GM23338 (cell line): ENCODE measurements around the gene MINK1. TPM values are rescaled to one million over a fixed set of nuclear protein-coding genes. Genes with fewer than 3 reads are reported as not detected.
A peak's percentile ranks its signal among the peaks of the same experiment; 100 is the strongest.

Source experiments
- ATAC-seq: fragments of 200-7000 bp; cut with Tn5 transposase; 3 replicates; pipeline ENCODE4 v1.9.1; 2020
- DNase-seq: peaks from one replicate; pipeline ENCODE4 v3.0.0-alpha.2; 2015; ENCODE audit warnings: low spot score
- H2AFZ ChIP-seq: fragments of 200-600 bp; sonication (generic); 2 replicates; pipeline ENCODE4 v1.8.0; 2016; ENCODE audit warnings: antibody characterized with exemption, mild to moderate bottlenecking, moderate library complexity
- H3F3A ChIP-seq: fragments of 200-600 bp; sonication (generic); replicated peaks from 2 replicates; pipeline ENCODE4 v1.8.0; 2017; ENCODE audit warnings: antibody characterized with exemption, mixed run types, low read depth
- H3K27ac ChIP-seq: fragments of 200-600 bp; sonication (generic); 2 replicates; pipeline ENCODE4 v1.6.1; 2016; ENCODE audit warnings: low read depth
- H3K27me3 ChIP-seq: fragments of 200-600 bp; sonication (generic); 2 replicates; pipeline ENCODE4 v1.8.0; 2016; ENCODE audit warnings: mild to moderate bottlenecking, mixed run types, moderate library complexity; ENCODE audit not compliant: insufficient read depth
- H3K36me3 ChIP-seq: fragments of 200-600 bp; sonication (generic); 2 replicates; pipeline ENCODE4 v1.8.0; 2016; ENCODE audit warnings: mild to moderate bottlenecking; ENCODE audit not compliant: insufficient read depth
- H3K4me1 ChIP-seq: fragments of 200-600 bp; sonication (generic); 2 replicates; pipeline ENCODE4 v1.8.0; 2016; ENCODE audit warnings: mild to moderate bottlenecking, moderate library complexity; ENCODE audit not compliant: insufficient read depth
- H3K4me2 ChIP-seq: fragments of 200-600 bp; sonication (generic); 2 replicates; pipeline ENCODE4 v1.7.1; 2017; ENCODE audit warnings: mixed run types
- H3K4me3 ChIP-seq: fragments of 200-600 bp; sonication (generic); 2 replicates; pipeline ENCODE4 v1.6.1; 2016; ENCODE audit warnings: mixed run types
- H3K79me2 ChIP-seq: fragments of 200-600 bp; sonication (generic); replicated peaks from 2 replicates; pipeline ENCODE4 v1.8.0; 2017; ENCODE audit warnings: mild to moderate bottlenecking; ENCODE audit not compliant: insufficient read depth
- H3K9me2 ChIP-seq: fragments of 200-600 bp; sonication (generic); 2 replicates; pipeline ENCODE4 v1.8.0; 2017; ENCODE audit not compliant: insufficient read depth
- H4K20me1 ChIP-seq: fragments of 200-600 bp; sonication (generic); replicated peaks from 2 replicates; pipeline ENCODE4 v1.8.0; 2017; ENCODE audit warnings: mild to moderate bottlenecking; ENCODE audit not compliant: insufficient read depth
- H3K27ac Mint-ChIP-seq: 2 replicates; pipeline ENCODE4 v1.8.0; 2020; ENCODE audit warnings: inconsistent platforms, mild to moderate bottlenecking, moderate library complexity, mixed read lengths
- H3K27me3 Mint-ChIP-seq: 3 replicates; pipeline ENCODE4 v1.8.0; 2022; ENCODE audit warnings: low read depth, mild to moderate bottlenecking, moderate library complexity, mixed read lengths, inconsistent platforms; ENCODE audit not compliant: insufficient read depth, poor library complexity
- H3K36me3 Mint-ChIP-seq: 3 replicates; pipeline ENCODE4 v1.8.0; 2021; ENCODE audit warnings: low read depth, mild to moderate bottlenecking, inconsistent platforms, moderate library complexity, mixed read lengths
- H3K4me1 Mint-ChIP-seq: 3 replicates; pipeline ENCODE4 v1.8.0; 2020; ENCODE audit warnings: mild to moderate bottlenecking, inconsistent platforms, mixed read lengths
- H3K4me3 Mint-ChIP-seq: 3 replicates; pipeline ENCODE4 v1.8.0; 2021; ENCODE audit warnings: moderate library complexity, mild to moderate bottlenecking, inconsistent platforms, mixed read lengths
- H3K9me3 Mint-ChIP-seq: 3 replicates; pipeline ENCODE4 v1.8.0; 2020; ENCODE audit warnings: moderate library complexity, mild to moderate bottlenecking, inconsistent platforms, mixed read lengths
- CREB1 ChIP-seq: fragments of 250-450 bp; sonication (Bioruptor Pico); IDR thresholded peaks from 2 replicates; pipeline ENCODE4 v1.5.0; 2020; ENCODE audit warnings: low read depth, mild to moderate bottlenecking, moderate library complexity
- CTCF ChIP-seq, 2 experiments: fragments of 200-600 bp in 1 of 2; sonication (generic) in 1 of 2; conservative IDR thresholded peaks; 2 replicates each; pipeline versions ENCODE4 v1.5.1 to v1.6.1; 2016 to 2017; ENCODE audit warnings: antibody characterized with exemption in 2 of 2, low read depth in 2 of 2, mild to moderate bottlenecking in 2 of 2, moderate library complexity in 1 of 2
- EZH2phosphoT487 ChIP-seq: fragments of 200-600 bp; sonication (generic); IDR thresholded peaks from one replicate; pipeline ENCODE4 v1.8.1; 2018; ENCODE audit warnings: antibody characterized with exemption; ENCODE audit not compliant: unreplicated experiment
- NANOG ChIP-seq: IDR thresholded peaks from 2 replicates; pipeline ENCODE4 v1.6.1; 2016; ENCODE audit warnings: antibody characterized with exemption, borderline replicate concordance
- POLR2AphosphoS5 ChIP-seq: IDR thresholded peaks from 2 replicates; pipeline ENCODE4 v1.6.1; 2016; ENCODE audit warnings: antibody characterized with exemption, low read depth
- REST ChIP-seq: IDR thresholded peaks from one replicate; pipeline ENCODE4 v1.6.1; 2018; ENCODE audit warnings: antibody characterized with exemption; ENCODE audit not compliant: unreplicated experiment
- STAT1 ChIP-seq: IDR thresholded peaks from one replicate; pipeline ENCODE4 v1.6.1; 2016; ENCODE audit warnings: antibody characterized with exemption; ENCODE audit not compliant: unreplicated experiment
- ZNF114 ChIP-seq: fragments of 250-450 bp; sonication (Bioruptor Pico); IDR thresholded peaks from 2 replicates; pipeline ENCODE4 v1.5.0; 2020; ENCODE audit warnings: mild to moderate bottlenecking, moderate library complexity
- ZNF331 ChIP-seq: fragments of 250-450 bp; sonication (Bioruptor Pico); IDR thresholded peaks from 2 replicates; pipeline ENCODE4 v1.5.0; 2020; ENCODE audit warnings: low read depth, mild to moderate bottlenecking, moderate library complexity
- polyA plus RNA-seq: library from polyadenylated mRNA; unstranded; fragments of >200 nt; fragmentation: Nextera tagmentation; extraction: Ambion mirVana; gene quantifications from 2 replicates; pipeline ENCODE4 v1.2.1, GENCODE V29; 2016
- total RNA-seq: library from RNA; depleted of rRNA; stranded (reverse); fragments of >200 nt; shearing (Covaris generic); gene quantifications from 2 replicates; pipeline ENCODE4 v1.2.3, GENCODE V29; 2014
- TF ChIP-seq, protein P1 (sequence below): fragments of 250-450 bp; sonication (Bioruptor Pico); IDR thresholded peaks from 2 replicates; pipeline ENCODE4 v1.5.0; 2020; ENCODE audit warnings: mild to moderate bottlenecking, moderate library complexity

The MINK1 gene
- total and polyA plus RNA-seq, 2 experiments from 2014 or later, result 17.3 to 54.9 TPM

DNA sequence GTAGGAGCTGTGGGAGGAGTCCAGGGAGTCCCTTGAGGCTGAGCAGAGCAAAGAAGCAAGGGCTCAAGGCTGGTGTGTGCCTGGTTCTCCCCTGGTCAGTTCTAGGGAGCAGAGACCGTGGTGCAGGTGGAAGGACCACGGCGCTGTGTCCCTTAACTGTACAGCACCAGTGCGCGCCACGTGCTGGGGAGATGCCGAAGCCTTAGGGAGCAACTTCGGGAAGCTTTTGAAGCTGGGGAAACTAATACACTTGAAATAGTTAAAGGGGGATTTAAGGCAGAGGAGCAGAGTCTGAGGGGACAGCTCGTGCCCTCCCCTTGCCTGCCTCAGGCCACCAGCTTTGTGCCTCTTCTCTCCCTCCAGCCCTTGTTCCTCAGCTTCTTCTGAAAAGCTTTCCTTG lies 27.5 kb downstream of the MINK1 start:
- no peaks in the 10 kb centered on the region for H3K36me3 ChIP-seq
- no peaks in the 10 kb centered on the region for H3K27me3 ChIP-seq
- Mint-ChIP-seq H3K36me3 (peaks cover 9% of the 10 kb centered on the region; the same call in 1 of the 3 replicates), H3K27ac (peak overlapping the region; percentile 52), H3K4me1 (peaks cover 51% of the 10 kb centered on the region), H3K9me3 (no peaks in the 10 kb centered on the region), H3K27me3 (peaks cover 9% of the 10 kb centered on the region), H3K4me3 (peak overlapping the region; percentile 48; the same call in 2 of the 3 replicates)
- peak overlapping the region; percentile 66; the same call in 1 of the 2 replicates for H3K27ac ChIP-seq
- H3F3A ChIP-seq, result peaks cover 13% of the 10 kb centered on the region; the same call in 1 of the 2 replicates
- H3K4me3 ChIP-seq, result peak overlapping the region; percentile 43
- peaks cover 5% of the 10 kb centered on the region; the same call in 1 of the 2 replicates for H4K20me1 ChIP-seq
- ATAC-seq, result peak; percentile 20
- TF ChIP-seq POLR2AphosphoS5 (no peak), ZNF114 (CRISPR knock-in tag) (no peak), CREB1 (CRISPR knock-in tag) (no peak), NANOG (no peak), ZNF331 (CRISPR knock-in tag) (no peak)
- TF ChIP-seq, protein P1, sequence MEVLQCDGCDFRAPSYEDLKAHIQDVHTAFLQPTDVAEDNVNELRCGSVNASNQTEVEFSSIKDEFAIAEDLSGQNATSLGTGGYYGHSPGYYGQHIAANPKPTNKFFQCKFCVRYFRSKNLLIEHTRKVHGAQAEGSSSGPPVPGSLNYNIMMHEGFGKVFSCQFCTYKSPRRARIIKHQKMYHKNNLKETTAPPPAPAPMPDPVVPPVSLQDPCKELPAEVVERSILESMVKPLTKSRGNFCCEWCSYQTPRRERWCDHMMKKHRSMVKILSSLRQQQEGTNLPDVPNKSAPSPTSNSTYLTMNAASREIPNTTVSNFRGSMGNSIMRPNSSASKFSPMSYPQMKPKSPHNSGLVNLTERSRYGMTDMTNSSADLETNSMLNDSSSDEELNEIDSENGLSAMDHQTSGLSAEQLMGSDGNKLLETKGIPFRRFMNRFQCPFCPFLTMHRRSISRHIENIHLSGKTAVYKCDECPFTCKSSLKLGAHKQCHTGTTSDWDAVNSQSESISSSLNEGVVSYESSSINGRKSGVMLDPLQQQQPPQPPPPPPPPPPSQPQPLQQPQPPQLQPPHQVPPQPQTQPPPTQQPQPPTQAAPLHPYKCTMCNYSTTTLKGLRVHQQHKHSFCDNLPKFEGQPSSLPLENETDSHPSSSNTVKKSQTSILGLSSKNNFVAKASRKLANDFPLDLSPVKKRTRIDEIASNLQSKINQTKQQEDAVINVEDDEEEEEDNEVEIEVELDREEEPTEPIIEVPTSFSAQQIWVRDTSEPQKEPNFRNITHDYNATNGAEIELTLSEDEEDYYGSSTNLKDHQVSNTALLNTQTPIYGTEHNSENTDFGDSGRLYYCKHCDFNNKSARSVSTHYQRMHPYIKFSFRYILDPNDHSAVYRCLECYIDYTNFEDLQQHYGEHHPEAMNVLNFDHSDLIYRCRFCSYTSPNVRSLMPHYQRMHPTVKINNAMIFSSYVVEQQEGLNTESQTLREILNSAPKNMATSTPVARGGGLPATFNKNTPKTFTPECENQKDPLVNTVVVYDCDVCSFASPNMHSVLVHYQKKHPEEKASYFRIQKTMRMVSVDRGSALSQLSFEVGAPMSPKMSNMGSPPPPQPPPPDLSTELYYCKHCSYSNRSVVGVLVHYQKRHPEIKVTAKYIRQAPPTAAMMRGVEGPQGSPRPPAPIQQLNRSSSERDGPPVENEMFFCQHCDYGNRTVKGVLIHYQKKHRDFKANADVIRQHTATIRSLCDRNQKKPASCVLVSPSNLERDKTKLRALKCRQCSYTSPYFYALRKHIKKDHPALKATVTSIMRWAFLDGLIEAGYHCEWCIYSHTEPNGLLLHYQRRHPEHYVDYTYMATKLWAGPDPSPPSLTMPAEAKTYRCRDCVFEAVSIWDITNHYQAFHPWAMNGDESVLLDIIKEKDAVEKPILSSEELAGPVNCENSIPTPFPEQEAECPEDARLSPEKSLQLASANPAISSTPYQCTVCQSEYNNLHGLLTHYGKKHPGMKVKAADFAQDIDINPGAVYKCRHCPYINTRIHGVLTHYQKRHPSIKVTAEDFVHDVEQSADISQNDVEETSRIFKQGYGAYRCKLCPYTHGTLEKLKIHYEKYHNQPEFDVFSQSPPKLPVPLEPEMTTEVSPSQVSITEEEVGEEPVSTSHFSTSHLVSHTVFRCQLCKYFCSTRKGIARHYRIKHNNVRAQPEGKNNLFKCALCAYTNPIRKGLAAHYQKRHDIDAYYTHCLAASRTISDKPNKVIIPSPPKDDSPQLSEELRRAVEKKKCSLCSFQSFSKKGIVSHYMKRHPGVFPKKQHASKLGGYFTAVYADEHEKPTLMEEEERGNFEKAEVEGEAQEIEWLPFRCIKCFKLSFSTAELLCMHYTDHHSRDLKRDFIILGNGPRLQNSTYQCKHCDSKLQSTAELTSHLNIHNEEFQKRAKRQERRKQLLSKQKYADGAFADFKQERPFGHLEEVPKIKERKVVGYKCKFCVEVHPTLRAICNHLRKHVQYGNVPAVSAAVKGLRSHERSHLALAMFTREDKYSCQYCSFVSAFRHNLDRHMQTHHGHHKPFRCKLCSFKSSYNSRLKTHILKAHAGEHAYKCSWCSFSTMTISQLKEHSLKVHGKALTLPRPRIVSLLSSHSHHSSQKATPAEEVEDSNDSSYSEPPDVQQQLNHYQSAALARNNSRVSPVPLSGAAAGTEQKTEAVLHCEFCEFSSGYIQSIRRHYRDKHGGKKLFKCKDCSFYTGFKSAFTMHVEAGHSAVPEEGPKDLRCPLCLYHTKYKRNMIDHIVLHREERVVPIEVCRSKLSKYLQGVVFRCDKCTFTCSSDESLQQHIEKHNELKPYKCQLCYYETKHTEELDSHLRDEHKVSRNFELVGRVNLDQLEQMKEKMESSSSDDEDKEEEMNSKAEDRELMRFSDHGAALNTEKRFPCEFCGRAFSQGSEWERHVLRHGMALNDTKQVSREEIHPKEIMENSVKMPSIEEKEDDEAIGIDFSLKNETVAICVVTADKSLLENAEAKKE (CRISPR knock-in tag), result no peak
- H3K4me2 ChIP-seq, result peak overlapping the region; percentile 75
- H2AFZ ChIP-seq, result no peak overlapping the region
- H3K9me2 ChIP-seq, result no peaks in the 10 kb centered on the region
- H3K4me1 ChIP-seq, result peaks cover 43% of the 10 kb centered on the region
- peaks cover 28% of the 10 kb centered on the region for H3K79me2 ChIP-seq
- DNase-seq, result no peak

- Mint-ChIP-seq H3K4me3 (no peak overlapping the region), H3K36me3 (peaks cover 9% of the 10 kb centered on the region; the same call in 1 of the 3 replicates), H3K9me3 (no peaks in the 10 kb centered on the region), H3K27me3 (peaks cover 9% of the 10 kb centered on the region), H3K27ac (no peak overlapping the region), H3K4me1 (peaks cover 50% of the 10 kb centered on the region)
- DNase-seq, result no peak
- no peaks in the 10 kb centered on the region for H3K27me3 ChIP-seq
- H2AFZ ChIP-seq, result no peak overlapping the region
- peaks cover 13% of the 10 kb centered on the region; the same call in 1 of the 2 replicates for H3F3A ChIP-seq
- H4K20me1 ChIP-seq, result peaks cover 5% of the 10 kb centered on the region; the same call in 1 of the 2 replicates
- H3K4me2 ChIP-seq, result 0 out of 2 replicates have a peak overlapping the region, but pooled peaks have one; percentile 75
- no peaks in the 10 kb centered on the region for H3K36me3 ChIP-seq
- H3K4me3 ChIP-seq, result no peak overlapping the region
- no peak for ATAC-seq
- no peaks in the 10 kb centered on the region for H3K9me2 ChIP-seq
- H3K27ac ChIP-seq, result no peak overlapping the region
- peaks cover 28% of the 10 kb centered on the region for H3K79me2 ChIP-seq
- peaks cover 43% of the 10 kb centered on the region for H3K4me1 ChIP-seq
- TF ChIP-seq ZNF331 (CRISPR knock-in tag) (no peak), CTCF (conservative IDR thresholded peaks at IDR 0.05; ENCODE audit: low read depth in 2 of 2) (no peak), STAT1 (no peak), EZH2phosphoT487 (no peak), ZNF114 (CRISPR knock-in tag) (no peak), REST (no peak), NANOG (no peak)
These were observed 27.9 kb downstream of the MINK1 start for GRCh38 chr17:4861052-4861451.
